Fibroblast of pulmonary artery (primary cell): Measurements from ENCODE around the gene KRT79.

Experiments
- DNase-seq: peaks from one replicate; pipeline ENCODE4 v3.0.0-alpha.2; 2010; ENCODE audit warnings: low read depth
- H3K4me3 ChIP-seq: replicated peaks from 2 replicates; pipeline ENCODE4 v1.5.1; 2011; ENCODE audit warnings: low read depth, mild to moderate bottlenecking, control low read depth, low read length, moderate library complexity
- TF ChIP-seq, protein P1 (sequence below): IDR thresholded peaks from 2 replicates; pipeline ENCODE4 v1.5.1; 2011; ENCODE audit warnings: mild to moderate bottlenecking, control low read depth, low read length, inconsistent platforms; ENCODE audit errors: missing control alignments

The KRT79 gene

DNA sequence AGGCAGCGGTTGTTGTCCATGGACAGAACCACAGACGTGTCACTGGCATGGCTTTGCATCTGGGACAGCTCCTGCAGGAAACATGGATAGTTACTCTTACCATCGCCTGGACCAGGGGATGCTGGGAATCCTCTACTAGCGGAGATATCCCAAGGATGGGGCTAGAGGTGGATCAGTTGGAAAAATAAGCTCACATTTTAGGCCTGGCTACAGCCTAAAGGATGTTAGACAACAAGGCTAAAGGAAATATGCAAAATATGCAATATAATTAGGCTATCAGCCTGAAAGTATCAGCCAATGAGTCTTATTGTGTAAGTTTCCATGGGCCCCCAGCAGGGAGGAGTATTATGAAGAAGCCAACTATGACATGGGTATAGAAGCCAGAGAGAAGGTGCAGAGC is 61.9 kb downstream of the KRT79 start:
- H3K4me3 ChIP-seq: no peak overlapping the region
- TF ChIP-seq, protein P1, sequence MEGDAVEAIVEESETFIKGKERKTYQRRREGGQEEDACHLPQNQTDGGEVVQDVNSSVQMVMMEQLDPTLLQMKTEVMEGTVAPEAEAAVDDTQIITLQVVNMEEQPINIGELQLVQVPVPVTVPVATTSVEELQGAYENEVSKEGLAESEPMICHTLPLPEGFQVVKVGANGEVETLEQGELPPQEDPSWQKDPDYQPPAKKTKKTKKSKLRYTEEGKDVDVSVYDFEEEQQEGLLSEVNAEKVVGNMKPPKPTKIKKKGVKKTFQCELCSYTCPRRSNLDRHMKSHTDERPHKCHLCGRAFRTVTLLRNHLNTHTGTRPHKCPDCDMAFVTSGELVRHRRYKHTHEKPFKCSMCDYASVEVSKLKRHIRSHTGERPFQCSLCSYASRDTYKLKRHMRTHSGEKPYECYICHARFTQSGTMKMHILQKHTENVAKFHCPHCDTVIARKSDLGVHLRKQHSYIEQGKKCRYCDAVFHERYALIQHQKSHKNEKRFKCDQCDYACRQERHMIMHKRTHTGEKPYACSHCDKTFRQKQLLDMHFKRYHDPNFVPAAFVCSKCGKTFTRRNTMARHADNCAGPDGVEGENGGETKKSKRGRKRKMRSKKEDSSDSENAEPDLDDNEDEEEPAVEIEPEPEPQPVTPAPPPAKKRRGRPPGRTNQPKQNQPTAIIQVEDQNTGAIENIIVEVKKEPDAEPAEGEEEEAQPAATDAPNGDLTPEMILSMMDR: no peak
- DNase-seq: no peak

DNA sequence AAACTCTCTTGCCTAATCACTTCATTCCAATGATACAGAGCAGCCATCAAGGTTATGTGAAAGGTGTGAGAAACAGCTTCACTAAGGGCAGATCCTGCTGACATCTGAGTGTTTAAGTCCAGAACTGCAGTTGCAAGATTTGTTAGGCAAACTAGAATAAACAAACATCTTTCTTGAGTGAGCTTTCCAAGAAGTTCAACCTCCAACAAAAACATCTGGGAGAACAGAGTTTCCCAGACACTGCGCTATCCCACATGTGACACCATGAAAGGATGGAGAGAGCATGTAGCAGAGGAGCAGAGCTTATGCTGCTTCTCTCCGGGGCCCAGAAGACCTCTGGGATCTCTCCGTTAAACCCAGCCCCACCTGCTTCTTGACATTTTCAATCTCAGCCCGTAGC is 62.6 kb downstream of the KRT79 start:
- no peak overlapping the region for H3K4me3 ChIP-seq
- no peak for DNase-seq
- TF ChIP-seq, protein P1: no peak
